Activated B cell treated with CpG ODN at 0.5 μM for 24 hours (primary cell): ENCODE results near the gene RASA1. TPM values are rescaled to one million over a fixed set of nuclear protein-coding genes. Genes with fewer than 3 reads are reported as not detected.
A peak's percentile ranks its signal among the peaks of the same experiment; 100 is the strongest.

Source experiments
- ATAC-seq: fragments of 200-7000 bp; cut with Tn5 transposase; one replicate; pipeline ENCODE4 v1.10.0; 2021; ENCODE audit warnings: low read depth, mild to moderate bottlenecking, moderate library complexity
- CTCF ChIA-PET: fragments of 350-600 bp; sonication (Branson Sonifier 250); formaldehyde crosslinking; loops from one replicate; lab custom pipeline; 2021; ENCODE audit warnings: antibody characterized with exemption; lab: Charles Lee
- POLR2A ChIA-PET: fragments of 350-600 bp; sonication (Branson Sonifier 250); formaldehyde crosslinking; loops from one replicate; lab custom pipeline; 2021; ENCODE audit warnings: antibody characterized with exemption; lab: Charles Lee
- DNase-seq: peaks from one replicate; pipeline ENCODE4 v3.0.0; 2022
- H3K27ac Mint-ChIP-seq: one replicate; pipeline ENCODE4 v1.8.0; 2020; ENCODE audit warnings: mixed read lengths
- H3K27me3 Mint-ChIP-seq: one replicate; pipeline ENCODE4 v1.8.0; 2021; ENCODE audit warnings: mixed read lengths
- H3K36me3 Mint-ChIP-seq: one replicate; pipeline ENCODE4 v1.8.0; 2021; ENCODE audit warnings: low read depth, mixed read lengths
- H3K4me1 Mint-ChIP-seq: one replicate; pipeline ENCODE4 v1.8.0; 2021; ENCODE audit warnings: mixed read lengths
- H3K4me3 Mint-ChIP-seq: one replicate; pipeline ENCODE4 v1.8.0; 2020; ENCODE audit warnings: mild to moderate bottlenecking, mixed read lengths
- H3K9me3 Mint-ChIP-seq: one replicate; pipeline ENCODE4 v1.8.0; 2020; ENCODE audit warnings: mixed read lengths
- CTCF ChIP-seq: fragments of 200-600 bp; IDR thresholded peaks from one replicate; pipeline ENCODE4 v1.8.0; 2022; ENCODE audit warnings: antibody characterized with exemption, mild to moderate bottlenecking
- intact Hi-C: fragments of 100-400 bp; cut with micrococcal nuclease; formaldehyde crosslinking; loops from one replicate; pipeline ENCODE4 v1.15.1; 2024
- total RNA-seq: library from RNA; stranded (reverse); gene quantifications from 2 replicates; pipeline ENCODE4 v1.2.3, GENCODE V29; 2022

RASA1 gene
- total RNA-seq, 1 donor from 2014 or later: 28.8 TPM

GRCh38 chr5:87412630-87413342, 145.1 kb downstream of the RASA1 start, which contains the start of gene CCNH:
TSS of gene CCNH (minus strand) at chr5:87412930. CDS start at chr5:87412794, 136 bp downstream.
- CTCF ChIA-PET: interaction anchor here (1.3 kb wide), 1 partner anchor 13 kb away, joined by 5 read pairs; no protein-coding TSS in a partner anchor
- intact Hi-C loops: loop anchor here (1.0 to 10.0 kb wide), 8 partner anchors 12 to 1278 kb away; partner anchors contain the start of genes COX7C, RASA1 and TMEM161B
- DNase-seq (peak; percentile 90), ATAC-seq (peak; percentile 99)
- peak within 1 kb of the TSS; percentile 91 for H3K4me3 Mint-ChIP-seq
- H3K4me1 Mint-ChIP-seq: peaks cover 36% of the 10 kb centered on the region
- H3K27ac Mint-ChIP-seq: peak within 1 kb of the TSS; percentile 93
- no peaks in the 10 kb centered on the region for H3K9me3 Mint-ChIP-seq
- H3K27me3 Mint-ChIP-seq: no peaks in the 10 kb centered on the region
- POLR2A ChIA-PET: interaction anchor here (0.7 to 1.5 kb wide), 3 partner anchors 15 to 148 kb away, joined by 3 to 5 read pairs (median 5); partner anchors contain the start of gene RASA1
- H3K36me3 Mint-ChIP-seq: peaks cover 27% of the 10 kb centered on the region
- no peak for TF ChIP-seq CTCF

- Mint-ChIP-seq H3K36me3 (peaks cover 24% of the 10 kb centered on the region), H3K4me3 (peak overlapping the region; percentile 91), H3K4me1 (peaks cover 35% of the 10 kb centered on the region), H3K9me3 (no peaks in the 10 kb centered on the region), H3K27ac (peak overlapping the region; percentile 93), H3K27me3 (no peaks in the 10 kb centered on the region)
- CTCF ChIA-PET: no interaction called here
- POLR2A ChIA-PET: interaction anchor here (1.3 to 1.5 kb wide), 2 partner anchors 16 to 145 kb away, joined by 5 read pairs; partner anchors contain the start of gene RASA1
- intact Hi-C loops: loop anchor here (1.0 to 10.0 kb wide), 5 partner anchors 106 to 1278 kb away; partner anchors contain the start of genes COX7C and RASA1
- no peak for TF ChIP-seq CTCF
- DNase-seq: no peak
- no peak for ATAC-seq
Measured at GRCh38 chr5:87413343-87413645, 145.6 kb downstream of the RASA1 start.

- Mint-ChIP-seq H3K36me3 (no peaks in the 10 kb centered on the region), H3K4me3 (no peak overlapping the region), H3K9me3 (no peaks in the 10 kb centered on the region), H3K4me1 (peaks cover 2% of the 10 kb centered on the region), H3K27me3 (no peaks in the 10 kb centered on the region), H3K27ac (no peak overlapping the region)
- CTCF ChIA-PET: no interaction called here
- intact Hi-C loops: loop anchor here (10.0 kb wide), 1 partner anchor 1256 kb away; no protein-coding TSS in a partner anchor
- DNase-seq (no peak), ATAC-seq (no peak)
- POLR2A ChIA-PET: no interaction called here
- no peak for TF ChIP-seq CTCF
Measured at GRCh38 chr5:87418506-87418905, 150.8 kb downstream of the RASA1 start.

GRCh38 chr5:87421307-87421706, 153.6 kb downstream of the RASA1 start:
- no peak for TF ChIP-seq CTCF
- intact Hi-C loops: no loop called here
- Mint-ChIP-seq H3K27ac (no peak overlapping the region), H3K36me3 (no peaks in the 10 kb centered on the region), H3K4me1 (no peaks in the 10 kb centered on the region), H3K27me3 (no peaks in the 10 kb centered on the region), H3K9me3 (no peaks in the 10 kb centered on the region), H3K4me3 (no peak overlapping the region)
- ChIA-PET POLR2A (no interaction called here), CTCF (no interaction called here)
- no peak for DNase-seq
- no peak for ATAC-seq

- intact Hi-C loops: no loop called here
- no peak overlapping the region for H3K27ac Mint-ChIP-seq
- TF ChIP-seq CTCF: no peak
- peaks cover 10% of the 10 kb centered on the region for H3K27me3 Mint-ChIP-seq
- no peak overlapping the region for H3K4me3 Mint-ChIP-seq
- H3K4me1 Mint-ChIP-seq: no peaks in the 10 kb centered on the region
- no peaks in the 10 kb centered on the region for H3K9me3 Mint-ChIP-seq
- POLR2A ChIA-PET: no interaction called here
- H3K36me3 Mint-ChIP-seq: no peaks in the 10 kb centered on the region
- CTCF ChIA-PET: no interaction called here
- ATAC-seq (no peak), DNase-seq (no peak)
Measured at GRCh38 chr5:87423755-87424154, 156.1 kb downstream of the RASA1 start.
